CD14-positive monocyte (primary cell): ENCODE data around the gene TMEM94. TPM values are rescaled to one million over a fixed set of nuclear protein-coding genes. Genes with fewer than 3 reads are reported as not detected.

Source experiments
- DNase-seq, 3 donors: peaks; one replicate each; pipeline ENCODE4 v3.0.0-alpha.2; 2011 to 2022
- H2AFZ ChIP-seq: 2 replicates; pipeline ENCODE4 v1.6.0; 2012; ENCODE audit warnings: mild to moderate bottlenecking, low read depth, low read length, inconsistent platforms; ENCODE audit not compliant: insufficient read depth, poor library complexity, severe bottlenecking
- H3K27ac ChIP-seq, 2 donors: 1 replicate in 1 of 2; 2 replicates in 1 of 2; pipeline ENCODE4 v1.5.1; 2012 to 2013; ENCODE audit warnings: low read length in 2 of 2, control low read depth in 1 of 2, inconsistent platforms in 1 of 2, low read depth in 1 of 2, mild to moderate bottlenecking in 1 of 2
- H3K27me3 ChIP-seq, 2 donors: one replicate each; pipeline versions ENCODE4 v1.6.0 to v1.6.1; 2011 to 2013; ENCODE audit warnings: low read length in 2 of 2; ENCODE audit not compliant: control insufficient read depth in 2 of 2, insufficient read depth in 2 of 2
- H3K36me3 ChIP-seq, 2 donors: replicated peaks in 1 of 2; 1 replicate in 1 of 2; 2 replicates in 1 of 2; pipeline versions ENCODE4 v1.5.1 to v1.6.1; 2012 to 2013; ENCODE audit warnings: low read length in 2 of 2, control low read depth in 1 of 2, inconsistent platforms in 1 of 2, mild to moderate bottlenecking in 1 of 2; ENCODE audit not compliant: insufficient read depth in 2 of 2, control insufficient read depth in 1 of 2
- H3K4me1 ChIP-seq, 2 donors: 1 replicate in 1 of 2; 2 replicates in 1 of 2; pipeline versions ENCODE4 v1.5.1 to v1.6.1; 2012 to 2013; ENCODE audit warnings: low read length in 2 of 2, control low read depth in 1 of 2, inconsistent platforms in 1 of 2, mild to moderate bottlenecking in 1 of 2, moderate library complexity in 1 of 2; ENCODE audit not compliant: insufficient read depth in 2 of 2, control insufficient read depth in 1 of 2
- H3K4me2 ChIP-seq: replicated peaks from 2 replicates; pipeline ENCODE3; 2012; ENCODE audit warnings: low read length, moderate library complexity, mild to moderate bottlenecking; ENCODE audit not compliant: poor library complexity, severe bottlenecking; ENCODE audit errors: extremely low read depth
- H3K4me3 ChIP-seq, 3 experiments: fragments of 200-600 bp in 1 of 3; sonication (generic) in 1 of 3; replicated peaks in 1 of 3; 1 replicate in 2 of 3; 2 replicates in 1 of 3; pipeline ENCODE4 v1.5.1; 2011 to 2013; ENCODE audit warnings: low read length in 3 of 3, mild to moderate bottlenecking in 3 of 3, control low read depth in 2 of 3, low read depth in 2 of 3, inconsistent platforms in 1 of 3, moderate library complexity in 1 of 3
- H3K79me2 ChIP-seq: 2 replicates; pipeline ENCODE4 v1.6.0; 2012; ENCODE audit warnings: mild to moderate bottlenecking, control low read depth, inconsistent platforms, low read length, moderate library complexity; ENCODE audit not compliant: insufficient read depth
- H3K9ac ChIP-seq: 2 replicates; pipeline ENCODE4 v1.6.0; 2017; ENCODE audit warnings: low read length, mild to moderate bottlenecking; ENCODE audit not compliant: insufficient read depth, poor library complexity, severe bottlenecking
- H3K9me3 ChIP-seq, 2 donors: replicated peaks in 1 of 2; 1 replicate in 1 of 2; 2 replicates in 1 of 2; pipeline versions ENCODE4 v1.5.1 to v1.6.1; 2012 to 2013; ENCODE audit warnings: low read length in 2 of 2, control low read depth in 1 of 2; ENCODE audit not compliant: control insufficient read depth in 1 of 2, insufficient read depth in 1 of 2
- H4K20me1 ChIP-seq: 2 replicates; pipeline ENCODE4 v1.6.0; 2012; ENCODE audit warnings: mild to moderate bottlenecking, low read length, control low read depth, moderate library complexity; ENCODE audit not compliant: insufficient read depth
- H3K27ac Mint-ChIP-seq, 7 donors: one replicate each; pipeline ENCODE4 v1.8.0; 2020; ENCODE audit warnings: mild to moderate bottlenecking in 7 of 7, mixed read lengths in 7 of 7, moderate library complexity in 6 of 7, inconsistent platforms in 2 of 7
- H3K27me3 Mint-ChIP-seq, 3 donors: one replicate each; pipeline ENCODE4 v1.8.0; 2021 to 2022; ENCODE audit warnings: low read depth in 3 of 3, mild to moderate bottlenecking in 3 of 3, mixed read lengths in 3 of 3, moderate library complexity in 3 of 3, inconsistent platforms in 1 of 3
- H3K36me3 Mint-ChIP-seq, 2 donors: one replicate each; pipeline ENCODE4 v1.8.0; 2020; ENCODE audit warnings: mixed read lengths in 2 of 2, inconsistent platforms in 1 of 2, mild to moderate bottlenecking in 1 of 2
- H3K4me1 Mint-ChIP-seq: one replicate; pipeline ENCODE4 v1.8.0; 2020; ENCODE audit warnings: mild to moderate bottlenecking, mixed read lengths
- H3K4me3 Mint-ChIP-seq, 2 donors: one replicate each; pipeline ENCODE4 v1.8.0; 2020; ENCODE audit warnings: mild to moderate bottlenecking in 2 of 2, mixed read lengths in 2 of 2, moderate library complexity in 1 of 2
- H3K9me3 Mint-ChIP-seq, 7 donors: one replicate each; pipeline ENCODE4 v1.8.0; 2020 to 2022; ENCODE audit warnings: mixed read lengths in 7 of 7, mild to moderate bottlenecking in 6 of 7, moderate library complexity in 6 of 7, inconsistent platforms in 2 of 7
- WGBS: methylation state at CpG from one replicate; pipeline ENCODE4 v1.1.5; 2013; ENCODE audit warnings: missing lambda C conversion rate; ENCODE audit not compliant: insufficient coverage; 5-methylcytosine and 5-hydroxymethylcytosine counted together
- intact Hi-C, 2 donors: fragments of 100-400 bp; cut with micrococcal nuclease; formaldehyde crosslinking; loops; one replicate each; pipeline versions ENCODE4 v1.15.0 to v1.15.1; 2023
- polyA plus RNA-seq, 3 donors: library from polyadenylated mRNA; depleted of rRNA in 1 of 3; unstranded in 2 of 3; stranded (reverse) in 1 of 3; fragments of 300-500 nt in 2 of 3; fragments of >200 nt in 1 of 3; fragmentation: Illumina TruSeq in 2 of 3; gene quantifications; 1 replicate in 2 of 3; 2 replicates in 1 of 3; pipeline ENCODE4 v1.2.3, GENCODE V29; 2012 to 2021
- TF ChIP-seq, protein P1 (sequence below): fragments of 200-600 bp; IDR thresholded peaks from one replicate; pipeline ENCODE4 v1.8.0; 2022; ENCODE audit warnings: antibody characterized with exemption, mild to moderate bottlenecking

TMEM94 gene
- polyA plus RNA-seq, 3 donors = 7.2 to 129 (median 8.4) TPM

DNA sequence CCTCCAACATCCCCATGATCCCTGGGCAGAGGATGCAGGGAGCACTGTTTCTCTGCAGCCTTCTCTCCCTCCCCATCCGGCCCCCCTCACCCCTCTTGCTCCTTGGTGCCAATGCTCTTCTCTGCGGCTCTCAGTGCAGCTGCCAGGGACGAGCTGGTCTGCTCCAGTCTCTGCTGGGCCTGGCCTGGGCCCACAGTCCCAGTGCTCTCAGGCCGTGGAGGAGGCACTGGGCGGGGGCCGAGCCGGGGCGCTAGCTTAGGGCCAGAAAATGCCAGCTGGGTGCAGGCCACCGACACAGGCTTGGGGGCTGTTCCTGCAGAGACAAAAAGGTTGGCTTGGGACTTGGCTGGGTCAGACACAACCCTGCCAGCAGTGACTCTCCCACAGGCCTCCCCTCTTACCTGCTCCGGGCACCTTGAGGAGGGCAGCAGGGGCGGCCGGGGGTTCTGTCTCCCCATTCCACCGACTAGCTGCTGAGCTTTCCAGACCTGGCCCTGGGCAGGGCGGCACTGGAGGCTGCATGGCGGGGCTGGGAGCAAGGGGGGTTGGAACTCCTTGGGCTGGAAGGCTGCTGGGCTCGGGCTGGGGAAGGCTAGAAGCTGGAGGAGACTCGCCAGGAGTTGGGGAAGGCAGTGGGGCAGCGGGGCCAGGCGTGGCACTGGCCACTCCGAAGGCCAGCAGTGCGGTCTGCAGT lies 45.1 kb downstream of the TMEM94 start:
- H3K9me3 ChIP-seq = no peaks in the 10 kb centered on the region
- H3K27ac ChIP-seq = no peak overlapping the region
- WGBS = 89% methylated on average over 20 of the region's 21 CpGs
- no peak overlapping the region for H3K4me3 ChIP-seq
- intact Hi-C loops = loop anchor here in 1 of 2 donors (10.0 kb wide), 1 partner anchor 77 kb away; no protein-coding TSS in a partner anchor
- H3K4me1 Mint-ChIP-seq = peaks cover 26% of the 10 kb centered on the region
- no peak overlapping the region for H3K9ac ChIP-seq
- TF ChIP-seq, protein P1, sequence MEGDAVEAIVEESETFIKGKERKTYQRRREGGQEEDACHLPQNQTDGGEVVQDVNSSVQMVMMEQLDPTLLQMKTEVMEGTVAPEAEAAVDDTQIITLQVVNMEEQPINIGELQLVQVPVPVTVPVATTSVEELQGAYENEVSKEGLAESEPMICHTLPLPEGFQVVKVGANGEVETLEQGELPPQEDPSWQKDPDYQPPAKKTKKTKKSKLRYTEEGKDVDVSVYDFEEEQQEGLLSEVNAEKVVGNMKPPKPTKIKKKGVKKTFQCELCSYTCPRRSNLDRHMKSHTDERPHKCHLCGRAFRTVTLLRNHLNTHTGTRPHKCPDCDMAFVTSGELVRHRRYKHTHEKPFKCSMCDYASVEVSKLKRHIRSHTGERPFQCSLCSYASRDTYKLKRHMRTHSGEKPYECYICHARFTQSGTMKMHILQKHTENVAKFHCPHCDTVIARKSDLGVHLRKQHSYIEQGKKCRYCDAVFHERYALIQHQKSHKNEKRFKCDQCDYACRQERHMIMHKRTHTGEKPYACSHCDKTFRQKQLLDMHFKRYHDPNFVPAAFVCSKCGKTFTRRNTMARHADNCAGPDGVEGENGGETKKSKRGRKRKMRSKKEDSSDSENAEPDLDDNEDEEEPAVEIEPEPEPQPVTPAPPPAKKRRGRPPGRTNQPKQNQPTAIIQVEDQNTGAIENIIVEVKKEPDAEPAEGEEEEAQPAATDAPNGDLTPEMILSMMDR = no peak
- no peak overlapping the region for H3K27ac Mint-ChIP-seq
- no peaks in the 10 kb centered on the region for H3K79me2 ChIP-seq
- H3K27me3 ChIP-seq = no peaks in the 10 kb centered on the region
- peaks cover 0 to 3% (median 2%) of the 10 kb centered on the region in 3 donors for H3K27me3 Mint-ChIP-seq
- no peaks in the 10 kb centered on the region for H4K20me1 ChIP-seq
- H3K36me3 ChIP-seq = peaks cover 23 to 41% of the 10 kb centered on the region in 2 donors
- peaks cover 0 to 2% (median 0%) of the 10 kb centered on the region in 7 donors for H3K9me3 Mint-ChIP-seq
- no peak overlapping the region for H3K4me2 ChIP-seq
- no peaks in the 10 kb centered on the region for H3K4me1 ChIP-seq
- no peak for DNase-seq
- no peak overlapping the region for H2AFZ ChIP-seq
- peaks cover 37 to 38% of the 10 kb centered on the region in 2 donors for H3K36me3 Mint-ChIP-seq
- H3K4me3 Mint-ChIP-seq = no peak overlapping the region

- intact Hi-C loops = loop anchor here in 1 of 2 donors (10.0 kb wide), 1 partner anchor 77 kb away; no protein-coding TSS in a partner anchor
- H3K9me3 Mint-ChIP-seq = peaks cover 0 to 2% (median 0%) of the 10 kb centered on the region in 7 donors
- no peaks in the 10 kb centered on the region for H3K79me2 ChIP-seq
- H3K4me1 Mint-ChIP-seq = peaks cover 24% of the 10 kb centered on the region
- peaks cover 18 to 35% of the 10 kb centered on the region in 2 donors for H3K36me3 ChIP-seq
- no peak overlapping the region for H3K27ac ChIP-seq
- no peaks in the 10 kb centered on the region for H3K27me3 ChIP-seq
- no peak overlapping the region for H3K9ac ChIP-seq
- TF ChIP-seq, protein P1 = no peak
- H3K36me3 Mint-ChIP-seq = peaks cover 31% of the 10 kb centered on the region in 2 donors
- H3K27ac Mint-ChIP-seq = no peak overlapping the region
- no peak overlapping the region for H3K4me3 Mint-ChIP-seq
- H3K27me3 Mint-ChIP-seq = peaks cover 0 to 3% (median 2%) of the 10 kb centered on the region in 3 donors
- H4K20me1 ChIP-seq = no peaks in the 10 kb centered on the region
- no peaks in the 10 kb centered on the region for H3K9me3 ChIP-seq
- WGBS = 95% methylated on average over 32 of the region's 40 CpGs
- H2AFZ ChIP-seq = no peak overlapping the region
- no peaks in the 10 kb centered on the region for H3K4me1 ChIP-seq
- H3K4me3 ChIP-seq = no peak overlapping the region
- H3K4me2 ChIP-seq = no peak overlapping the region
- DNase-seq = no peak
These were observed 45.8 kb downstream of the TMEM94 start for GRCh38 chr17:75502072-75502720.
